Measurements from ENCODE around the gene RYR1.
"Not testable (repeated sequence)": the region's sequence is repeated elsewhere in the genome, so short reads cannot be mapped to it uniquely, and the experiment has no call there.

Gene RYR1

GRCh38 chr19:38472725-38473124 is 39.2 kb downstream of the RYR1 start:
- in situ Hi-C loops (cut with HindIII; ENCODE audit: low pct_ligation_motif_present, low pct_unique_long_range_greater_than_20kb, low sequenced_read_pairs); DNase-seq: not testable (repeated sequence)

- no peak for DNase-seq
- in situ Hi-C loops (cut with HindIII; ENCODE audit: low pct_ligation_motif_present, low pct_unique_long_range_greater_than_20kb, low sequenced_read_pairs) = no loop called here
These were observed 39.7 kb downstream of the RYR1 start for GRCh38 chr19:38473201-38473600.

- no peak for DNase-seq
- in situ Hi-C loops (cut with HindIII; ENCODE audit: low pct_ligation_motif_present, low pct_unique_long_range_greater_than_20kb, low sequenced_read_pairs) = no loop called here
These were observed 41.7 kb downstream of the RYR1 start for GRCh38 chr19:38475176-38475575.

- in situ Hi-C loops (cut with HindIII; ENCODE audit: low pct_ligation_motif_present, low pct_unique_long_range_greater_than_20kb, low sequenced_read_pairs) = no loop called here
- DNase-seq = peak; percentile 21
These were observed 44.9 kb downstream of the RYR1 start for GRCh38 chr19:38478273-38478971.

GRCh38 chr19:38482496-38482895 is 49.0 kb downstream of the RYR1 start:
- in situ Hi-C loops (cut with HindIII; ENCODE audit: low pct_ligation_motif_present, low pct_unique_long_range_greater_than_20kb, low sequenced_read_pairs) = no loop called here
- no peak for DNase-seq

- no peak for DNase-seq
- in situ Hi-C loops (cut with HindIII; ENCODE audit: low pct_ligation_motif_present, low pct_unique_long_range_greater_than_20kb, low sequenced_read_pairs) = no loop called here
These were observed 49.6 kb downstream of the RYR1 start for GRCh38 chr19:38483016-38483630.

- in situ Hi-C loops (cut with HindIII; ENCODE audit: low pct_ligation_motif_present, low pct_unique_long_range_greater_than_20kb, low sequenced_read_pairs) = no loop called here
- no peak for DNase-seq
These were observed 51.3 kb downstream of the RYR1 start for GRCh38 chr19:38484747-38485146.

GRCh38 chr19:38485541-38486285 is 52.2 kb downstream of the RYR1 start:
- no peak for DNase-seq
- in situ Hi-C loops (cut with HindIII; ENCODE audit: low pct_ligation_motif_present, low pct_unique_long_range_greater_than_20kb, low sequenced_read_pairs) = no loop called here

GRCh38 chr19:38486731-38487336 is 53.3 kb downstream of the RYR1 start:
- DNase-seq = no peak
- in situ Hi-C loops (cut with HindIII; ENCODE audit: low pct_ligation_motif_present, low pct_unique_long_range_greater_than_20kb, low sequenced_read_pairs) = no loop called here

- in situ Hi-C loops (cut with HindIII; ENCODE audit: low pct_ligation_motif_present, low pct_unique_long_range_greater_than_20kb, low sequenced_read_pairs) = no loop called here
- DNase-seq = no peak
These were observed 54.6 kb downstream of the RYR1 start for GRCh38 chr19:38488096-38488495.

- no peak for DNase-seq
- in situ Hi-C loops (cut with HindIII; ENCODE audit: low pct_ligation_motif_present, low pct_unique_long_range_greater_than_20kb, low sequenced_read_pairs) = no loop called here
These were observed 55.4 kb downstream of the RYR1 start for GRCh38 chr19:38488776-38489481.

- in situ Hi-C loops (cut with HindIII; ENCODE audit: low pct_ligation_motif_present, low pct_unique_long_range_greater_than_20kb, low sequenced_read_pairs) = no loop called here
- no peak for DNase-seq
These were observed 57.4 kb downstream of the RYR1 start for GRCh38 chr19:38490861-38491260.

GRCh38 chr19:38492181-38492813 is 58.8 kb downstream of the RYR1 start:
- in situ Hi-C loops (cut with HindIII; ENCODE audit: low pct_ligation_motif_present, low pct_unique_long_range_greater_than_20kb, low sequenced_read_pairs) = no loop called here
- DNase-seq = no peak

GRCh38 chr19:38494379-38494778 is 60.9 kb downstream of the RYR1 start:
- no peak for DNase-seq
- in situ Hi-C loops (cut with HindIII; ENCODE audit: low pct_ligation_motif_present, low pct_unique_long_range_greater_than_20kb, low sequenced_read_pairs) = no loop called here

- in situ Hi-C loops (cut with HindIII; ENCODE audit: low pct_ligation_motif_present, low pct_unique_long_range_greater_than_20kb, low sequenced_read_pairs); DNase-seq: not testable (repeated sequence)
These were observed 61.9 kb downstream of the RYR1 start for GRCh38 chr19:38495375-38495774.

GRCh38 chr19:38496116-38496515 is 62.6 kb downstream of the RYR1 start:
- DNase-seq = no peak
- in situ Hi-C loops (cut with HindIII; ENCODE audit: low pct_ligation_motif_present, low pct_unique_long_range_greater_than_20kb, low sequenced_read_pairs) = no loop called here

- in situ Hi-C loops (cut with HindIII; ENCODE audit: low pct_ligation_motif_present, low pct_unique_long_range_greater_than_20kb, low sequenced_read_pairs) = no loop called here
- DNase-seq = no peak
These were observed 63.4 kb downstream of the RYR1 start for GRCh38 chr19:38496603-38497487.
